AG04449 (cell line): ENCODE data around the gene CHD1.

ENCODE experiments used
- CTCF ChIA-PET: fragments of 350-600 bp; formaldehyde crosslinking; extraction: SDS; loops from one replicate; lab custom pipeline; 2021; ENCODE audit warnings: antibody characterized with exemption; lab: Yijun Ruan, JAX
- POLR2A ChIA-PET: fragments of 400-600, 350-600 bp; formaldehyde crosslinking; extraction: SDS; loops from one replicate; lab custom pipeline; 2020; ENCODE audit warnings: antibody characterized with exemption, inconsistent platforms; lab: Yijun Ruan, JAX
- DNase-seq: peaks from one replicate; pipeline ENCODE4 v3.0.0-alpha.2; 2010; ENCODE audit warnings: low read depth, low spot score
- H3K4me3 ChIP-seq: 2 replicates; pipeline ENCODE4 v1.5.1; 2011; ENCODE audit warnings: low read depth, mild to moderate bottlenecking, control low read depth, low read length
- CTCF ChIP-seq: IDR thresholded peaks from one replicate; pipeline ENCODE4 v1.5.1; 2011; ENCODE audit warnings: mild to moderate bottlenecking, moderate library complexity, low read length, control low read depth, inconsistent platforms; ENCODE audit not compliant: insufficient read depth; ENCODE audit errors: missing control alignments

Gene CHD1

GRCh38 chr5:98938464-98938863, 9.7 kb upstream of the CHD1 start:
- ChIA-PET CTCF (interaction anchor here (0.8 kb wide), 1 partner anchor 94 kb away, joined by 4 read pairs; no protein-coding TSS in a partner anchor), POLR2A (interaction anchor here (1.7 kb wide), 1 partner anchor 9 kb away, joined by 5 read pairs; the partner anchor contains the start of gene CHD1)
- DNase-seq, result no peak
- TF ChIP-seq CTCF, result no peak
- no peak overlapping the region for H3K4me3 ChIP-seq

DNA sequence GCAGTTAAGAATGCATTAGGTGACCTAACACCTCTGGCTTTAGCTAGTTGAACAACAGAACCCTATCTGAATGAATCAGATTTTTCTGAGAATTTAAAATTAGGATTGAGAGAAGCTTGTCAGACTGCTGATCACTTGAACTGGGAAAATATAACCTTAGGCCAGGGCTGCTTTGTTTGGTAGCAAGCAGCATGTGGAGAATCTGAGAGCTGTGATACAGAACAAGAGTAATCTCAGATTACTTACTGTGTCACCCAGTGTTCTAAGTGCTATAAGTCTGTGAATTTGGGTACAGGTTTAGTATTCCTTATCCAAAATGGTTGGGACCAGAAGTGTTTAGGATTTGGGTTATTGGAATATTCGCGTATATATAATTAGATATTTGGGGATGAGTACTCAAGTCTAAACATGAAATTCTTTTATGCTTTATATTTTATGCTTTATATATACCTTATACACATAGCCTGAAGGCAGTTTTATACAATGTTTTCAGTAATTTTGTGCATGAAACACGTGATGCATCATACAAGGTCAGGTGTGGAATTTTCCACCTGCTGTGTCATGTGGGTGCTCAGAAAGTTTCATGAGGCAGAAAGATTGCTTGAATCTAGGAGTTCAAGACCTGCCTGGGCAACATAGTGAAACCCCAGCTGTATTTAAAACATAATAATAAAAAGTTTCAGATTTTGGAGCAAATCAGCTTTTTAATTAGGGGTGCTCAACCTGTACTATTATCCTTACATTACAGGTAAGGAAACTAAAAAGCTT, 8.3 kb upstream of the CHD1 start:
- ChIA-PET CTCF (interaction anchor here (0.8 kb wide), 1 partner anchor 95 kb away, joined by 3 read pairs; no protein-coding TSS in a partner anchor), POLR2A (interaction anchor here (0.7 kb wide), 1 partner anchor 8 kb away, joined by 4 read pairs; the partner anchor contains the start of gene CHD1)
- no peak for DNase-seq
- no peak overlapping the region for H3K4me3 ChIP-seq
- no peak for TF ChIP-seq CTCF

- H3K4me3 ChIP-seq, result no peak overlapping the region
- DNase-seq, result no peak
- ChIA-PET CTCF (no interaction called here), POLR2A (no interaction called here)
- TF ChIP-seq CTCF, result no peak
These were observed 6.4 kb upstream of the CHD1 start for GRCh38 chr5:98935206-98935605.

DNA sequence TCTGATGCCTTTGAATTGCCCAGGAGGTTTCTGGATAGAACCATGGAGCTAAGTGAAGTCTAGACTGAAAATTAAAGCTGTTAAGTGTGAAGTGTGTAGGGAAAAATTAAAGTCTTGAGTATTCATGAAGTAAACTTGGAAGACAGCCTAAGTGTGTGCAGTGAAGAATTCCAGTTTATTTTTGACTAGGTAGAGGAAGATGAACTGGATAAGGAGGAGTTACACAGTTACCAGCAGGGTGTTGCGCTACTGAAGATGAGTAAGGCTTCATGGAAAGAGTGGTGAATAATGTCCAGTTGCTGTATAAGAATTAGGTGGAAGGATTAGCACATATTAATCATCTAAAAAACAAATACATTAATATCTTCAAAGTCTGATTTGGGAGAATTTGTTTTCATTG, 5.7 kb upstream of the CHD1 start:
- DNase-seq, result no peak
- ChIA-PET CTCF (no interaction called here), POLR2A (no interaction called here)
- no peak for TF ChIP-seq CTCF
- no peak overlapping the region for H3K4me3 ChIP-seq

- ChIA-PET CTCF (no interaction called here), POLR2A (interaction anchor here (0.5 kb wide), 1 partner anchor 101 kb away, joined by 4 read pairs; no protein-coding TSS in a partner anchor)
- H3K4me3 ChIP-seq, result no peak overlapping the region
- DNase-seq, result no peak
- no peak for TF ChIP-seq CTCF
These were observed 4.8 kb upstream of the CHD1 start for GRCh38 chr5:98933445-98934072.
